Mammary epithelial cell (primary cell): Measurements from ENCODE around the gene SOX3.

ENCODE experiments used
- EZH2 ChIP-seq: IDR thresholded peaks from 2 replicates; pipeline ENCODE4 v1.6.1; 2012; ENCODE audit warnings: low read length, inconsistent platforms, borderline replicate concordance
- TF ChIP-seq, protein P1 (sequence below), 2 donors: IDR thresholded peaks in 1 of 2; conservative IDR thresholded peaks in 1 of 2; 2 replicates each; pipeline ENCODE4 v1.5.1; 2011 to 2012; ENCODE audit warnings: inconsistent platforms in 2 of 2, low read length in 2 of 2, mild to moderate bottlenecking in 2 of 2, control low read depth in 1 of 2, low read depth in 1 of 2; ENCODE audit not compliant: insufficient read depth in 1 of 2; ENCODE audit errors: extremely low read depth in 1 of 2

DNA sequence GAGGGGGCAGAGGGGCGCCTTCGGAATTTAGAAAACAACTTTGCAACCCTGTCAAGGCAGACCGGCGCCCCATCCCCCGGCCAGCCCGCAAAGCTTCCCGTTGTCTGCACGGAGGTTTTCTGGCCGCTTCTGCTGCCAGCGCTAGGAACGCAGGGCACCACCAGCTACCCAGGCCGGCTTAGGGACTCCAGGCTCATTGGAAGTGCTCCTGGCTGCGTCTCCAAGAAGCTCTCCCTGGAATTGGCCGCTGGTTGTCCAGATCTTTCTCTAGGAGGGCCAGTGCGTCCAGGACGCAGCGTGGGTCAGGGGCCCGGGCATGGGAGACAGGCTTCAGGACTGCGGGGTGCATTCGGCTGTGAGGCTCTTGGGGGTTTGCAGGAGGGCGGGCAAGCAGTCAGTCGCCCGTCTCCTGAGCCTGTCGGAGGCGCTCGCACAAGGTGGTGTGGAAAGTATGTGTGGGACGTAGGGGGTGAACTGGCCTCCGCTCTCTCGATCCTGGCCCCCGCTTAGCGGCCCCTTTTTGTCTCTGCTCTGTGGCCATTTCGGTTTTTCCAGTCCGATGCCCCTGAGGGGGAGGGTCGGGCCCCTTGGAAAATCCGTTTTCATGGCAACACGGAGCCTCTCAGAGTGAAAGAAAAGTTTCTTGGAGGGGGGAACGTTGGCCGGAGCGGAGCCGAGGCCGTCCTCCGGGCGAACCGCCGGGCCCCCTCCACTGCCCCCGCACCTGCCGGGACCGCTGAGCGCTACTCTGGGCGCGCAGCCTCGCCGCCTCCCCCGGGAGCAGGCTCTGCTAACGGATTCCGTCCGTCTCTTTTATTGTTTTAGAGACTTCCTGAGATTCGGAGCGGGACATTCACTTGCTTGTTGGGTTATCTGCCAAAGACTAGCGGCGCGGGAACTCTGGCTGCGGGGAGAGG, 810 bp upstream of the SOX3 start:
- TF ChIP-seq, protein P1, sequence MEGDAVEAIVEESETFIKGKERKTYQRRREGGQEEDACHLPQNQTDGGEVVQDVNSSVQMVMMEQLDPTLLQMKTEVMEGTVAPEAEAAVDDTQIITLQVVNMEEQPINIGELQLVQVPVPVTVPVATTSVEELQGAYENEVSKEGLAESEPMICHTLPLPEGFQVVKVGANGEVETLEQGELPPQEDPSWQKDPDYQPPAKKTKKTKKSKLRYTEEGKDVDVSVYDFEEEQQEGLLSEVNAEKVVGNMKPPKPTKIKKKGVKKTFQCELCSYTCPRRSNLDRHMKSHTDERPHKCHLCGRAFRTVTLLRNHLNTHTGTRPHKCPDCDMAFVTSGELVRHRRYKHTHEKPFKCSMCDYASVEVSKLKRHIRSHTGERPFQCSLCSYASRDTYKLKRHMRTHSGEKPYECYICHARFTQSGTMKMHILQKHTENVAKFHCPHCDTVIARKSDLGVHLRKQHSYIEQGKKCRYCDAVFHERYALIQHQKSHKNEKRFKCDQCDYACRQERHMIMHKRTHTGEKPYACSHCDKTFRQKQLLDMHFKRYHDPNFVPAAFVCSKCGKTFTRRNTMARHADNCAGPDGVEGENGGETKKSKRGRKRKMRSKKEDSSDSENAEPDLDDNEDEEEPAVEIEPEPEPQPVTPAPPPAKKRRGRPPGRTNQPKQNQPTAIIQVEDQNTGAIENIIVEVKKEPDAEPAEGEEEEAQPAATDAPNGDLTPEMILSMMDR (conservative IDR thresholded peaks at IDR 0.05 in 1 of 2, IDR thresholded peaks at IDR 0.05 in 1 of 2; ENCODE audit: extremely low read depth in 1 of 2, insufficient read depth in 1 of 2, low read depth in 1 of 2, low read length in 2 of 2): no peak
- TF ChIP-seq EZH2: peak; percentile 17
